H1 (cell line): Measurements from ENCODE around the gene CGNL1. TPM values are rescaled to one million over a fixed set of nuclear protein-coding genes. Genes with fewer than 3 reads are reported as not detected.

Source experiments
- CTCF ChIA-PET: fragments of 300-600 bp; sonication (Branson Sonifier 250); formaldehyde crosslinking; loops from one replicate; lab custom pipeline; 2021; ENCODE audit not compliant: partially characterized antibody; lab: Charles Lee
- POLR2A ChIA-PET: fragments of 300-600 bp; sonication (Branson Sonifier 250); formaldehyde crosslinking; loops from one replicate; lab custom pipeline; 2021; ENCODE audit warnings: inconsistent platforms; ENCODE audit not compliant: partially characterized antibody; lab: Charles Lee
- DNase-seq, 2 experiments: peaks; one replicate each; pipeline versions ENCODE4 v3.0.0 to v3.0.0-alpha.2; 2010 to 2022; ENCODE audit warnings: low spot score in 2 of 2, low read depth in 1 of 2, mixed read lengths in 1 of 2
- FAIRE-seq: peaks from 2 replicates; lab custom pipeline; 2011; peaks lifted over from hg19 to GRCh38; lab: Jason Lieb, UNC
- H2AFZ ChIP-seq: 2 replicates; pipeline ENCODE4 v1.8.1; 2012; ENCODE audit warnings: low read length, inconsistent platforms
- H2AK5ac ChIP-seq: 2 replicates; pipeline ENCODE4 v1.6.1; 2013; ENCODE audit warnings: low read depth, low read length
- H2BK120ac ChIP-seq: replicated peaks from 2 replicates; pipeline ENCODE3; 2013; ENCODE audit warnings: low read depth, low read length, inconsistent platforms
- H2BK12ac ChIP-seq: 2 replicates; pipeline ENCODE4 v1.6.1; 2013; ENCODE audit warnings: low read depth, low read length
- H2BK15ac ChIP-seq: 2 replicates; pipeline ENCODE4 v1.6.1; 2013; ENCODE audit warnings: low read length
- H2BK20ac ChIP-seq: 2 replicates; pipeline ENCODE4 v1.6.1; 2013; ENCODE audit warnings: low read length
- H2BK5ac ChIP-seq: 2 replicates; pipeline ENCODE4 v1.6.1; 2013; ENCODE audit warnings: low read depth, low read length
- H3K14ac ChIP-seq: 2 replicates; pipeline ENCODE4 v1.6.1; 2013; ENCODE audit warnings: inconsistent platforms; ENCODE audit not compliant: insufficient read length
- H3K18ac ChIP-seq: 2 replicates; pipeline ENCODE4 v1.6.1; 2013; ENCODE audit warnings: low read length; ENCODE audit errors: extremely low read depth
- H3K23ac ChIP-seq: 2 replicates; pipeline ENCODE4 v1.6.1; 2013; ENCODE audit warnings: inconsistent platforms; ENCODE audit not compliant: insufficient read length
- H3K23me2 ChIP-seq: 2 replicates; pipeline ENCODE4 v1.6.1; 2013; ENCODE audit warnings: low read depth, low read length
- H3K27ac ChIP-seq: 2 replicates; pipeline ENCODE4 v1.6.1; 2011; ENCODE audit warnings: low read depth, low read length, inconsistent platforms
- H3K27me3 ChIP-seq, 4 experiments: replicated peaks in 1 of 4; 1 replicate in 1 of 4; 2 replicates in 3 of 4; pipeline versions ENCODE4 v1.6.1 to v1.8.1; 2011 to 2013; ENCODE audit warnings: low read length in 3 of 4, mild to moderate bottlenecking in 3 of 4, inconsistent platforms in 2 of 4, mixed read lengths in 2 of 4, moderate library complexity in 1 of 4; ENCODE audit not compliant: control insufficient read depth in 3 of 4, insufficient read depth in 3 of 4; ENCODE audit errors: extremely low read depth in 1 of 4
- H3K36me3 ChIP-seq, 4 experiments: 2 replicates each; pipeline versions ENCODE4 v1.6.1 to v1.8.1; 2011 to 2013; ENCODE audit warnings: mild to moderate bottlenecking in 4 of 4, low read length in 3 of 4, moderate library complexity in 2 of 4, control low read depth in 1 of 4, inconsistent platforms in 1 of 4; ENCODE audit not compliant: insufficient read depth in 4 of 4, control insufficient read depth in 2 of 4
- H3K4ac ChIP-seq: replicated peaks from 2 replicates; pipeline ENCODE3; 2013; ENCODE audit warnings: low read length, low read depth, mixed read lengths, inconsistent platforms; ENCODE audit not compliant: insufficient read length
- H3K4me1 ChIP-seq, 4 experiments: replicated peaks in 1 of 4; 1 replicate in 1 of 4; 2 replicates in 3 of 4; pipeline versions ENCODE4 v1.6.1 to v1.8.1; 2011 to 2013; ENCODE audit warnings: low read length in 3 of 4, inconsistent platforms in 2 of 4, mixed read lengths in 1 of 4; ENCODE audit not compliant: insufficient read depth in 4 of 4, control insufficient read depth in 3 of 4
- H3K4me2 ChIP-seq, 2 experiments: 2 replicates each; pipeline versions ENCODE4 v1.6.1 to v1.8.1; 2011 to 2013; ENCODE audit warnings: low read depth in 2 of 2, low read length in 2 of 2, control low read depth in 1 of 2, inconsistent platforms in 1 of 2, mild to moderate bottlenecking in 1 of 2; ENCODE audit not compliant: insufficient read depth in 1 of 2
- H3K4me3 ChIP-seq, 4 experiments: fragments of 200-600, 300-600 bp in 1 of 4; sonication (generic), shearing (Covaris generic), sonication (Bioruptor Twin) in 1 of 4; 2 replicates each; pipeline versions ENCODE4 v1.5.1 to v1.8.1; 2011 to 2016; ENCODE audit warnings: low read length in 4 of 4, low read depth in 3 of 4, control low read depth in 2 of 4, inconsistent platforms in 2 of 4, mild to moderate bottlenecking in 2 of 4, mixed read lengths in 1 of 4, moderate library complexity in 1 of 4; ENCODE audit not compliant: insufficient read depth in 2 of 4; ENCODE audit errors: extremely low read depth in 1 of 4
- H3K56ac ChIP-seq: replicated peaks from 2 replicates; pipeline ENCODE3; 2013; ENCODE audit warnings: low read depth, mild to moderate bottlenecking, mixed read lengths, low read length, inconsistent platforms; ENCODE audit not compliant: insufficient read length
- H3K79me1 ChIP-seq: 2 replicates; pipeline ENCODE4 v1.6.1; 2013; ENCODE audit warnings: low read depth, low read length, control low read depth
- H3K79me2 ChIP-seq, 2 experiments: 2 replicates each; pipeline versions ENCODE4 v1.6.1 to v1.8.1; 2012 to 2013; ENCODE audit warnings: low read length in 2 of 2, mild to moderate bottlenecking in 2 of 2, inconsistent platforms in 1 of 2; ENCODE audit not compliant: insufficient read depth in 2 of 2, control insufficient read depth in 1 of 2
- H3K9ac ChIP-seq, 4 experiments: replicated peaks in 1 of 4; 1 replicate in 1 of 4; 2 replicates in 3 of 4; pipeline versions ENCODE4 v1.6.1 to v1.8.1; 2011 to 2013; ENCODE audit warnings: low read depth in 3 of 4, low read length in 3 of 4, control low read depth in 2 of 4, mild to moderate bottlenecking in 2 of 4, moderate library complexity in 2 of 4, inconsistent platforms in 1 of 4; ENCODE audit errors: extremely low read depth in 1 of 4
- H3K9me3 ChIP-seq, 2 experiments: 2 replicates each; pipeline versions ENCODE4 v1.6.1 to v1.8.1; 2012 to 2013; ENCODE audit warnings: mild to moderate bottlenecking in 2 of 2, moderate library complexity in 2 of 2, control low read depth in 1 of 2, inconsistent platforms in 1 of 2, low read depth in 1 of 2, low read length in 1 of 2, mixed read lengths in 1 of 2; ENCODE audit not compliant: insufficient read depth in 2 of 2
- H4K20me1 ChIP-seq, 2 experiments: replicated peaks in 1 of 2; 2 replicates each; pipeline versions ENCODE3 to v1.8.1; 2011 to 2013; ENCODE audit warnings: inconsistent platforms in 2 of 2, low read length in 2 of 2, mild to moderate bottlenecking in 1 of 2; ENCODE audit not compliant: insufficient read depth in 2 of 2, control insufficient read depth in 1 of 2
- H4K5ac ChIP-seq: 2 replicates; pipeline ENCODE4 v1.6.1; 2013; ENCODE audit warnings: low read length, low read depth, mixed read lengths, inconsistent platforms; ENCODE audit not compliant: insufficient read length
- H4K8ac ChIP-seq: 2 replicates; pipeline ENCODE4 v1.8.0; 2013; ENCODE audit warnings: mild to moderate bottlenecking, moderate library complexity, low read length, inconsistent platforms; ENCODE audit not compliant: insufficient read depth; ENCODE audit errors: extremely low read depth
- H4K91ac ChIP-seq: replicated peaks from 2 replicates; pipeline ENCODE3; 2013; ENCODE audit warnings: low read length, mixed read lengths, inconsistent platforms; ENCODE audit not compliant: insufficient read length
- BRCA1 ChIP-seq: IDR thresholded peaks from 2 replicates; pipeline ENCODE4 v1.6.1; 2012; ENCODE audit warnings: low read depth, low read length, improper control_type of control experiment
- CHD1 ChIP-seq: IDR thresholded peaks from 2 replicates; pipeline ENCODE4 v1.6.1; 2012; ENCODE audit warnings: low read depth, low read length, improper control_type of control experiment
- CHD2 ChIP-seq: IDR thresholded peaks from 2 replicates; pipeline ENCODE4 v1.6.1; 2012; ENCODE audit warnings: low read length, improper control_type of control experiment
- CREB1 ChIP-seq: IDR thresholded peaks from 2 replicates; pipeline ENCODE4 v1.6.1; 2012; ENCODE audit warnings: inconsistent platforms
- EZH2 ChIP-seq: fragments of 200-600 bp; sonication (generic); IDR thresholded peaks from 2 replicates; pipeline ENCODE4 v1.7.1; 2012; ENCODE audit warnings: low read depth, mild to moderate bottlenecking, moderate library complexity, low read length, inconsistent platforms; ENCODE audit not compliant: severe bottlenecking
- KDM5A ChIP-seq: fragments of 200-600 bp; IDR thresholded peaks from 2 replicates; pipeline ENCODE4 v1.7.1; 2012; ENCODE audit warnings: mild to moderate bottlenecking, low read length, inconsistent platforms, mixed read lengths
- MAX ChIP-seq: IDR thresholded peaks from 2 replicates; pipeline ENCODE4 v1.6.1; 2012; ENCODE audit warnings: inconsistent platforms
- NANOG ChIP-seq: IDR thresholded peaks from 2 replicates; pipeline ENCODE4 v1.6.1; 2011; ENCODE audit warnings: low read length, low read depth, mild to moderate bottlenecking, inconsistent platforms; ENCODE audit not compliant: insufficient read depth, poor library complexity, severe bottlenecking
- NRF1 ChIP-seq: IDR thresholded peaks from 2 replicates; pipeline ENCODE4 v1.6.1; 2011; ENCODE audit warnings: mild to moderate bottlenecking, low read depth, low read length, improper control_type of control experiment
- POU5F1 ChIP-seq: IDR thresholded peaks from 2 replicates; pipeline ENCODE4 v1.6.1; 2011; ENCODE audit warnings: low read depth, mild to moderate bottlenecking, low read length, moderate library complexity
- SIX5 ChIP-seq: IDR thresholded peaks from 2 replicates; pipeline ENCODE4 v1.6.1; 2011; ENCODE audit warnings: mild to moderate bottlenecking, low read depth, low read length
- SP1 ChIP-seq: IDR thresholded peaks from 2 replicates; pipeline ENCODE4 v1.6.1; 2011; ENCODE audit warnings: low read depth, low read length
- WGBS, 2 experiments: shearing (Covaris generic) in 1 of 2; methylation state at CpG; one replicate each; pipeline versions ENCODE4 v1.1.6 to v1.1.7; 2013 to 2015; ENCODE audit warnings: low lambda C conversion rate in 2 of 2, mixed read lengths in 2 of 2, inconsistent platforms in 1 of 2, low coverage in 1 of 2, missing lambda C conversion rate in 1 of 2; ENCODE audit not compliant: insufficient replicate concordance in 2 of 2, insufficient coverage in 1 of 2, insufficient read length in 1 of 2; ENCODE audit errors: extremely low coverage in 1 of 2, missing lambda C conversion rate in 1 of 2; 5-methylcytosine and 5-hydroxymethylcytosine counted together
- polyA plus RNA-seq, 7 experiments: library from polyadenylated mRNA; depleted of rRNA in 3 of 7; stranded (reverse) in 5 of 7; unstranded in 2 of 7; fragments of >200 nt in 5 of 7; fragments of 200-250 nt in 2 of 7; gene quantifications; 1 replicate in 5 of 7; 2 replicates in 1 of 7; 4 replicates in 1 of 7; pipeline versions ENCODE4 v1.2.1 to v1.2.3, GENCODE V29; 2011 to 2013; ENCODE audit warnings: missing spikeins in 2 of 7, mixed read lengths in 2 of 7
- total RNA-seq: library from RNA; stranded (reverse); fragmentation: NEBNext Ultra II Directional; extraction: Animal tissue kit (Norgen Biotek cat#: 25700); gene quantifications from 2 replicates; pipeline ENCODE4 v1.2.1, GENCODE V29; 2021

CGNL1 gene
- total and polyA plus RNA-seq, 2 of the 8 experiments (the other 6 are each of a cell fraction or from before 2014, with no cell fraction given) = 21.8 to 75.6 TPM

GRCh38 chr15:57389991-57390390 lies 13.7 kb downstream of the CGNL1 start:
- Histone ChIP-seq H3K27me3 (no peaks in the 10 kb centered on the region), H4K5ac (no peak overlapping the region), H2BK15ac (0 out of 2 replicates have a peak overlapping the region, but pooled peaks have one; percentile 54), H3K14ac (no peak overlapping the region), H3K4me3 (no peak overlapping the region), H3K36me3 (peaks cover 0 to 4% (median 0%) of the 10 kb centered on the region in 4 experiments; a peak in 1 of 8 replicates), H3K79me1 (peaks cover 17% of the 10 kb centered on the region), H3K4me1 (peaks cover 12 to 43% (median 32%) of the 10 kb centered on the region in 4 experiments; a peak in 6 of 7 replicates), H3K56ac (no peak overlapping the region), H2AK5ac (no peak overlapping the region; the same call in 1 of the 2 replicates), H3K23me2 (peaks cover 9% of the 10 kb centered on the region; the same call in 1 of the 2 replicates), H3K18ac (0 out of 2 replicates have a peak overlapping the region, but pooled peaks have one; percentile 29), H3K4me2 (no peak overlapping the region; a peak in 1 of 4 replicates), H3K9me3 (no peaks in the 10 kb centered on the region), H2BK20ac (no peak overlapping the region), H2AFZ (no peak overlapping the region), H3K9ac (no peak overlapping the region), H4K8ac (no peak overlapping the region), H2BK5ac (peak overlapping the region; percentile 35; the same call in 1 of the 2 replicates), H4K91ac (no peak overlapping the region), H3K23ac (no peak overlapping the region), H3K79me2 (peaks cover 8 to 83% of the 10 kb centered on the region in 2 experiments; a peak in 3 of 4 replicates), H2BK12ac (no peak overlapping the region), H3K4ac (no peak overlapping the region), H3K27ac (no peak overlapping the region), H2BK120ac (no peak overlapping the region), H4K20me1 (no peaks in the 10 kb centered on the region)
- ChIA-PET POLR2A (interaction anchor here (1.1 to 9.3 kb wide), 2 partner anchors 10 to 20 kb away, joined by 5 to 103 read pairs; no protein-coding TSS in a partner anchor), CTCF (interaction anchor here (0.9 to 1.8 kb wide), 5 partner anchors 18 to 150 kb away, joined by 3 to 6 read pairs (median 3); no protein-coding TSS in a partner anchor)
- no peak for FAIRE-seq
- WGBS, 2 experiments = 81% methylated on average over 4 of the region's 4 CpGs; no CpG with 5 or more reads in 1 of the 2 experiments
- no peak for DNase-seq
- TF ChIP-seq CHD2 = no peak
- no peak for TF ChIP-seq NRF1
- TF ChIP-seq KDM5A = no peak
- TF ChIP-seq BRCA1 = no peak
- no peak for TF ChIP-seq SIX5
- no peak for TF ChIP-seq CHD1
- no peak for TF ChIP-seq EZH2
- TF ChIP-seq CREB1 = no peak
- no peak for TF ChIP-seq NANOG
- no peak for TF ChIP-seq POU5F1
- no peak for TF ChIP-seq MAX
- no peak for TF ChIP-seq SP1
